Epidermal melanocyte (primary cell): ENCODE data around the gene PDC.

Source experiments
- DNase-seq: peaks from one replicate; pipeline ENCODE4 v3.0.0; 2011; ENCODE audit warnings: low spot score; ENCODE audit not compliant: insufficient read length

PDC gene

DNA sequence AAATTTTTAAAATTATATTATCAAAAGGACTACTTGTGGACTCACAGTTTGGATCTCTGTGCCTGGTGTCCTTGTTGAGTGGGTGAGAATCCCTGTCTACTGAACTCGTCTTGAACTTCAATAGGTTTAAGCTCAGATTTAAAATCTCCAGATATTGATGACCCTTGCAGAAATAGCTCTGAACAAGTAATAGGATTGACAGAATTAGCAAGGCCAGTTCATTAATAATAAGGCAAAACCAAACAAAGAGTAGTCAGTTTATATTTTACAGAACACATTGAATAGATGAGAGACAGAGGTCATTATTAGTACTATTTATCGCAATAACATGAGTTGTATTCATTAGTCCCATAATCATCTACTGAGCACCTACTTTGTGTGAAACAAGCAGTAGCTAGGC, at the start of gene PDC:
TSS of gene PDC (minus strand) at position 101 of the 400 bp plus-strand sequence. CDS start 11,655 bp downstream, outside the sequence.
- DNase-seq, result no peak

GRCh38 chr1:186503190-186503589, 42.3 kb upstream of the PDC start:
- no peak for DNase-seq

GRCh38 chr1:186502087-186502486, 41.2 kb upstream of the PDC start:
- DNase-seq, result no peak

DNA sequence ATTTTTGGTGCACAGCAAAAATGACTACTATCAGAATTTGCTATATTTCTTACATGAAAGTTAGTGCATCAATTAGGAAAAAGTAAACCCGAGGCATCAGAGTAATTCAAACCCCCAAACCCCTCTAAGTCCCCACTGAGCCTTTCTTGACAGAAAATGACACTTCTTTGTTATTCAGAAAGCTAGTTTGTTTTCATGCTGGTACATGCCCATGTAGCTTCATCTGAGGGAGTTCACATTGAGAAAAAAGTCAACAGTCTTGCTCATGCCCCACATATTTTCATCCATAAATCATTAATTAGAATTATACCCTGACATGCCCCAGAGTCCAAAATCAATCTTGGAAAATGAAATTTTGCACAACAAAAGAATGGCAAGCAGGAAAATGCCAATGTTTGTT, 39.9 kb upstream of the PDC start:
- DNase-seq, result no peak

DNA sequence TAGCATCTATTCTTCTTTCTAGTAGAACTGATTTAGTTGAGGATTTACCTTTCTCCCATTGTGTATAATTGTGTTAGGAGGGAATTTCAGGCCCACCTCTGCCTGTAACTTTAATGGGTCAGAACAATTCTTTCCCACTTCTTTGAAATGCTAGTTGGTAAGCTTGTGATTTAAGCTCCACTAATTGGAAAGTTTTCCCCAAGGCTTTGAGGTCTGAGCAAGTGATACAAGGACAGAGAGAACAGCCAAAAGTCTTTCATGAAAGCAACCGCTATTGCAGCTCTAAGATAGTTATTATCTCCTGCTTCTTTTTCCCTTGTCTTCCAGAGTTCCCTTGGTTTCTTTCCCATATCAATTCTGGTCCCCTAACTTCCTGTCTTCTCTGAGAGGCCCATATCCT, 38.7 kb upstream of the PDC start:
- no peak for DNase-seq

DNA sequence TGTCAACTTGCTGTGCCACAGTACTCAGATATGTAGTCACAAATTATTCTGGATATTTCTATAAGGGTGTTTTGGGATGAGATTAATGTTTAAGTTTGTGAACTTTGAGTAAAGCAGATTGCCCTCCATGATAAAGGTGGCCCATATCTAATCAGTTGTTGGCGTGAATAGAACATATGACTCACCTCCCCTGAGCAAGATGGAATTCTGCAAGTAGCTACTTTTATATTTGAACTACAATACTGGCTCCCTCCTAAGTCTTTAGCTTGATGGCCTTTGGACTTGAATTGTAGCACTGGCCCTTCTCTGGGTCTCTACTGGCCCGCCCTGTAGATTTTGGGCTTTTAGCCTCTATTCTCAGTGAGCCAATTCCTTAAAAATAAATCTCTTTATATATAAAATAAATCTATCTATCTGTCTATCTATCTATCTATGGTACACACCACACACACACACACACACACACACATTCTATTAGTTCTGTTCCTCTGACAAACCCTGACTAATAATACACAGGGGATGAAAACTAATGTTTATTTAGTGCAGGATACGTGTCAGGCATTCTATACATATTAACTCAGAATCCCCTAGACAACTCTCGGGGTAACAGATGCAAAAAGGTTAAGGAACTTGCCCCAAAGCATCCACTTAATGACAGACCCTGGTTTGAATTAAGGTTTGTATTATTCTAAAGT, 37.9 kb upstream of the PDC start:
- DNase-seq, result no peak

- DNase-seq, result no peak
Observed at GRCh38 chr1:186498071-186498470, 37.2 kb upstream of the PDC start.

GRCh38 chr1:186497651-186498050, 36.7 kb upstream of the PDC start:
- DNase-seq, result no peak

GRCh38 chr1:186496171-186496851, 35.4 kb upstream of the PDC start:
- DNase-seq, result no peak

- no peak for DNase-seq
Observed at GRCh38 chr1:186494832-186495271, 33.9 kb upstream of the PDC start.

DNA sequence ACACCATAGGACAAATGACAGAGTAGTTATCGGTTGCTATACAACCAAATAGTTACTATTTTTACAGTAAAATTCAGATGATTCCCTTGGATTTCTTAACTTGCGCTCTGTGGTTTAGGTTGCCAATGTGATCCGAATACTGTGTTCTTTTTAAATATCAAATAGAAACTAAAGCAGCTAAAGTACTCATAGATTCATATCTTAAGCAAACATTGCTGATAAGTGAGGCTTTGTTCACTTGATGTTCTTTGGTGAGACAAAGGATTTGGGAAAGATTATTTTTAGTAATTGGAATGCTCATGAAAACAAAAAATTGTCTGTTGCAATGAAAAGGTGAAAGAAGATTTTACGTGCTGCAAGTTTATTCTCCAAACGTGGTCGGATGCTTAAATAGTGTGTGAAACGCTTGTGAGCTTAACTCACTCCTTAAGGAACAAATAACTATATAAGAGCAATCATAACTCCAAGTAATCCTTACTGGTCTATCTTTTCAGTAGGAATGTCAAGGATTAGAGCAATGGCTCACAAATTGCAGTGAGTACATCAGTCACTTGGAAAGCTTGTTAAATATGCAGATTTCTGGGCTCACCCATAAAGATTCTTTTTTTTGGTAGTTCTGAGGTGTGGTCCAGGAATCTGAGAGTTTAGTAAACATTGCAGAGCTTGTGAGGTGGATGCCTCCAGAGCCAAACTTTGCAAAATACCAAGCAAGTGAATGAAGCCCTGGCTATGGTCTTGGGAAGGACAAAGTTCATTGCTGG, 31.8 kb upstream of the PDC start:
- no peak for DNase-seq

DNA sequence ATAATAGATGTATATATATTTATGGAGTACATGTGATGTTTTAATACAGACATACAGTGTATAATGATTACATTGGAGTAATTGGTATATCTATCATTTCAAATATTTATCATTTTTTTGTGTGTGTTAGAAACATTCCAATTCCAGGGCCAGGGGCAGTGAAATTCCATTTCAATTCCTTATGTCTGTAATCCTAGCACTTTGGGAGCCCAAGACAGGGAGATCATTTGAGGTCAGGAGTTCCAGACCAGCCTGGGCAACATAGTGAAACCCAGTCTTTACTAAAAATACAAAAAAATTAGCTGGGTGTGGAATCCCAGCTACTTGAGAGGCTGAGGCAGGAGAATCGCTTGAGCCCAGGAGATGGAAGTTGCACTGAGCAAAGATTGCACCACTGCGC, 30.4 kb upstream of the PDC start:
- DNase-seq, result no peak

DNA sequence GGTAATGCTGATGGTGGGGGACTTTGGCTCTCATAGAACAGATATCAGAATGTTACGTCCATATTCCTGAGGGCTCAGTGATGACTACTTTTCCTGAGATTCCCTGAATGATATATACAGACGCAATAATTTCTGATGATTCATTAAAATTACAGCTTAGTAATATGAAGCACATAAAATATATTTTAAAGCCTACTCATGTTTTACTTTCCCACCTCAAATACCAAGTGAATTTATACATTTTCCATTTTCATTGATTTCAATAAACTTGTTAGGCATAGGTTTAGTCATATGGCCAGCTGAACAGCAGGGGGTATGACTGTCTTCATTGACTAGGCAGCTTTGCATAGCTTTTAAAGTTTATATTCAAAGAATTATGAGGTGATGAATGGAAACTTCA, 26.2 kb upstream of the PDC start:
- DNase-seq, result no peak

DNA sequence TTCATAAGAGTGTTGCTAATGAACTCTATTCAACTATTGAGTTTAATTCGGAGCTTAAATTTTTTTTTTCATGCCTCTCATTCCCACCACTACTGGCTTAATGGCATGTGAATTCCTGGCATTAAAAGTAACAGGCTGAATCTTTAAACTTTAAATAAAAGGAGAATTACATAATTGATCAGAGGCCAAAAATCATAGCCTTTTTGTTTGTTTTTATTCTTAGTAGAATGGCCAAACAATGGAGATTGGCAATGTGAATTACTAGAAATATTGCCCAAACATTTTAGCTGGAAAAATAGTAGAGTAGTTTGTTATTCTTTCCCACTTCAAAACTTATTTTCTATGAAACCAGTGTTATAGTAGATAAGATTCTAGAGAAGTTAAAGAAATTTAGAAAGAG, 25.1 kb upstream of the PDC start:
- DNase-seq, result no peak

DNA sequence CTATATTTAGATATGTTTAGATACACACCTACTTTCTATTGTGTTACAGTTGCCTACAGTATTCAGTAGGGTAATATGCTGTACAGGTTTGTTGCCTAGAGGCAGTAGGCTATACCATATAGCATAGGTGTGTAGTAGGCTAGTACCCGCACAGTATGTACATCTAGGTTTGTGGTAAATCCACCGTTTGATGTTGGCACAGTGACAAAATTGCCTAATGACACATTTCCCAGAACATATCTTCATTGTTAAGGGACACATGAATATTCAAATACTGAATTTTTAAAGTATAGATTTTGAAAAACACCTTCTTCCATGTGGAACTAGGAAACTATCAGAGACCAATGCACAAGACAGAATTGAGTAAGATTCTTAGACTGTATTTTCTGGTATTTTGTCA, 22.6 kb upstream of the PDC start:
- no peak for DNase-seq

DNA sequence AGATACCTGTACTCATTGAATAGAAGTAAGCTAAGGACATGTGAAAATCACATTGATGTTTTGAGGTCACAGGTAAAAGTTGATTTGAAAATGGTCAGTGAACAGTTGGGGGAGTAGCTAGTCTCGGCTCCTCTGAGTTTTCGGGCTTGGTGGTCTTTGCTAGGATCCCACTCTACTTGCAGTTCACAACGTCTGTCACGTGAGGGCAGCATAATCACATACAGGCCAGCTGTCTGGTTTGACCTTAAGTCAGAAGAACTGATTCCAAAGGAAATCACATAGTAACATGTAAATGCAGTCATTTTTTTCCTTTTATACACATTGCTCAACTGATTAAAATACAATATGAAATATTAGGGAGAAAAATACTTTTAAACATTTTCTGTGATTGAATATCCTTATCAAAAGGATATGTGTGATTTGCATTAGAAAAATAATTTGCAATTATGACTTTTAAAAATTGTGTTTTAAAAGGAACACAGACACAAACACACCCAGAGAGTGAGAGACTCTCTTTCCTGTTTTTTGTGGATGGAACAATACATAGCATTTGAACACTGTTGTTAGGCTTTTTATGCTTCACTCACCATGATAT, 21.8 kb upstream of the PDC start:
- peak; percentile 37 for DNase-seq

DNA sequence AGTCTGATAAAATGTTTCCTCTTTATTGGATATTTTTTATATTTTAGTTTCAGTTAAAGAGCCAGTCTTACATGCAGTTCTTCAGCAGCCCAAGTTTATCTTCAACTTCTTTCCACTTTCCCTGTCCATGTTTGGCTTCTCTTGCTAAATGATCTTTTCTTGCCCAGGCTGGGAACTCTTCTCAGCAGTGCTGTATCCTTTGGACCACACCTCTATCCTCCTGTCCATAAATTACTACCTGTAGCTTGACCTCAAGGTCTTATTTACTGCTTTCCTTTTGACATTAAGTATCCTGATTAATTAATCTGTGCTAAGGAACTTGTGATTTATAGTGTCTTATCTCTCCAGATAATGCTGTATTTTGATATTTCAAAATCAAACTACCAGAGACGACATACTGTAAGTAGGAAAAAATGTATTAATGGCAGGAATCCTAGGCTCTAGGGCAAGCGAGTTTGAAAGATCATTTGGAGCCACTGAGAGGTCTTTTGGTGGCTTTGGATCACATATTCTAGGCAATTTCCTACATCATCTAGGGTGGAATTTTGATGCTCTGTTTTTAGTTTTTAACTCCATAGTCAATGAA, 20.5 kb upstream of the PDC start:
- no peak for DNase-seq

- DNase-seq, result no peak
Observed at GRCh38 chr1:186479162-186479561, 18.2 kb upstream of the PDC start.

DNA sequence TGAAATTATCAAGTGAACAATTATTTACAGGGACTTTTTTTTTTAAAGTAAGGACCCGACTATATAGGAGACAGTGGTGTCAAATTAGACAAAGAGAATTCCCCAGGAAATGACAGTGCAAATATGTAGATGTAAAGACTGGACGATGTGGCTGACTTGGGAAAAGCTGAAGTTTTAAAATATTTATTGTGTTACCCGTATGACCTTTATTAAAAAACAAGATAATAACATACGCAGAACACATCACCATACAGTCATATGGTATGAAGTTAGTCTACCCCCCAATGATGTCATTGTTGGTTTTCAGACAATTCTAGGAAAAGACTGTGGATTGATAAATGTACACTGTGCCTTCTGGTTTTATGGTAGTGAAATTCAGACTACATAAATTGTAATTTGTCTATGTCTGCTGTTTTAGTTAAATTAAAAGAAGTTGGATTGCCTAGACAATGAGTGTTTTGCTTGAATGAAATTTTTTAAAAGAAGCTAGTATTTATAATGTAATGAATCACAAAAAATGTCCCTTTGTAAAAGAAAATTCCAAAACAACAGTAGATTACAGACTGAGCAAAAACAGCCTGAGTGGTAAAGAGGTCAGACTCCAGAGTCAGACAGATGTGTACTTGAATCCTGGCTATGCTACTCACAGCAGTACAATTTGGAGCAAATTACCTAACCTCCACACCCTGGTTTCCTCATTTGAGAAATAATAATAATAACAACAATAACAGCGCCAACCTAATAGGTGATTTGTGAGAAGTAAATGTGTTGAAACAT, 15.5 kb upstream of the PDC start:
- no peak for DNase-seq

DNA sequence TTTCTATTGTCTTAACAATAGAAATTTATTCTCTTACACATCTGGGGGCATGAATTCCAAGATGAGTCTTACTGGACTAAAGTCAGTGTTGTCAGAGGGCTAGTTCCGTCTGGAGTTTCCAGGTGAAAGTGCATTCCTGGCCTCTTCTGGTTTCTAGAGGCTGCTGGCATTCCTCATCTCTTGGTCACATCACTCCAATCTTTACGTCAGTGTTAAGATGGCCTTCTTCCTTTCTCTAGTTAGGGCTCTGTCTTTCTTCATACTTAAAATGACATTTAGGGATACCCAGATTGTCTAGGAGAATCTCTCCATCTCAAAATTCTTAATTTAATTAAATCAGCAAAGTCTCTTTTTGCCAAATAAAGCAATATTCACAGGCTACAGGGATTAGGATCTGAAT, 13.3 kb upstream of the PDC start:
- DNase-seq, result no peak

DNA sequence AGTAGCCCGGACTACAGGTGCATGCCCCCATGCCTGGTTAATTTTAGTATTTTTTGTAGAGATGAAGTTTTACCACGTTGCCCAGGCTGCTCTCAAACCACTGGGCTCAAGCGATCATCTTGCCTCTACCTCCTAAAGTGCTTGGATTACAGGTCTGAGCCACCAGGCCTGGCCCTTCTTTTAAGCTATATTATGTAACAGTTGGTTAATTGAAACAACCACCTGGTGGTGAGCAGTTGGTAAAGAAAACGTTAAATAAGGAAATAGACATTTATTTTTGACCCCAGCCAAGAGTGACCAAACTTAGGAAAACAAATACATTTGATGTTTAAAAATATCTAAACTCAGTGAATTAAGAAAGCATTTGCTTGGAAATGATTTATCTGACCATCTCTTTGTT, 12.1 kb upstream of the PDC start:
- no peak for DNase-seq
